GM12892 (cell line): Measurements from ENCODE around the gene CLIC5.

ENCODE experiments used
- DNase-seq: peaks from one replicate; pipeline ENCODE4 v3.0.0; 2011; ENCODE audit not compliant: insufficient read length
- FAIRE-seq: peaks from 2 replicates; lab custom pipeline; 2011; peaks lifted over from hg19 to GRCh38; lab: Jason Lieb, UNC
- POLR2A ChIP-seq: IDR thresholded peaks from 2 replicates; pipeline ENCODE4 v1.6.1; 2011; ENCODE audit warnings: low read depth, low read length, control low read depth
- POLR2AphosphoS5 ChIP-seq: IDR thresholded peaks from 2 replicates; pipeline ENCODE4 v1.6.1; 2011; ENCODE audit warnings: low read depth, low read length, control low read depth
- TAF1 ChIP-seq: IDR thresholded peaks from 2 replicates; pipeline ENCODE4 v1.6.1; 2011; ENCODE audit warnings: low read depth, mild to moderate bottlenecking, control low read depth, low read length, borderline replicate concordance

CLIC5 gene

DNA sequence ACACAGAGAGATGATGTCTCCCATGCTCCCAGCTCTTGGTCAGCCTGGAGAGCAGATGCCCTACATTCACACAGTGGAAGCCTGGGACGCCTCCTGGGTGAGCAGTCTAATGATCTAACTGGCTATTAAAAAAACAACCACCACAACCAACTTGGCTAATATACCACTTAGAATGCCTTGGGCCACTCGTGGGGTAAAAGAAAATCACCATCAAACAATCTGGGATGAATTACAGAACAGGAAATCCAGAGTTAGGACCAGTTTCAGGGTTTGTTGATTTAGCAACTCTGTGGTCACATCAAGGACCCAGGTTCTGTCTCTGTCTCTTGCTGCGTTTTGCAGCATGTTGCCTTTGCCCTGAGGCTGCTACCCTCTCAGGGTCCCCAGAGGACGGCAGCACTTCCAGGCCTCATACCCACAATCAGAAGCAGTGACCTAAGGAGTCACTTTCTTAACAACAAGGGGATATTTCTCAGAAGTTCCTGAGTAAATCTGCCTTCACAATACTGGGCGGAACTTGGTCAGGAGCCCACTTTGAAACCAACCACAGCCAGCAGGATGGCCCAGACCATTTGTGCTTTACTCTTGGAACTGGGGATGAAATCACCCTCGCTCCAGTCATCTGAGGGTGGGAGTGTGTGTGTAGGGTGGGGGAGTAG lies 118.7 kb downstream of the CLIC5 start:
- FAIRE-seq (no peak), DNase-seq (no peak)
- no peak for TF ChIP-seq POLR2AphosphoS5
- no peak for TF ChIP-seq TAF1
- no peak for TF ChIP-seq POLR2A

DNA sequence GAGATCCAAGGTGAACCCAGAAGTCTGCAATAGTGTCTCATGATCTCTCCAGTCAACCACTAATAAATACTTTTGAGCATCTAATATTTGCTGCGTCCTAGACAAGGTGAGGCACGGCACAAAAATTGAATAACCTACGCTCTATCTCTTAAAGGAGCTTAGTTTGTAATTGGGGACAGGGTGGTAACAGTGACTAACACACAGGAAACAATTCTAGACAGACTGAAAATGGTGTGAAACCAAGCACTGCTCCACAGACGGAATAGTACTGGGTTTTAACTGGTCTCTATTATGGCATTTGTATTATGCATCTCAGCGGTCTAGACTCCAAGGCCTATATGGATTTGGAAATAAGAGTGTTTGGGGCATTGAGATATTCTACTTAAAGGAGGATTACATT lies 120.1 kb downstream of the CLIC5 start:
- no peak for TF ChIP-seq TAF1
- no peak for TF ChIP-seq POLR2AphosphoS5
- TF ChIP-seq POLR2A = no peak
- FAIRE-seq (no peak), DNase-seq (no peak)

DNA sequence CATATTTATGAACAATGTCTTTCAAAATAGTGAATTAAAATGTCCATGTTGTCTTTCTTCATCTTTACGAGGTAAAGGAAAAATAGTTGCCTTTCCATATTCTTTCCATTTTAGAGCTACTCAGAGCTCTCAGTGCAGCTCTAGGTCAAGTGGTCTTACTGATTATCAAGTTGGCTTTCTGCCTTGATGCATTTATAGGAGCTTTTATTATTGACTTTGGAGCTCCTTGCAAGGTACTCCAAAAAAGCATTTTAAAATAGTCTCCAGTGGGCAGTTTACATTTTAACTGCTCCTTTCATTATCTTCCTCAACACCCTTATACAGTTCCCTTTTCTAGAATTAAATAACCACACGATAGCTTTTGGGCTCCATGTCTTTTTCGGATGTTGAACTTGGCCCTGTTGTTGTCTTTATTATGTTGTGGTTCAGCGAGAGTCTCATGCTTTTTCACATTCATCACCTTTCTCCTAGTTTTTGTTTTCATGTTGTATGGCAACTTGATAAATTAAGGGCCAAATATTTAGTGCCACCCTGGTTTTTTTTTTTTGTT lies 122.9 kb downstream of the CLIC5 start:
- TF ChIP-seq POLR2AphosphoS5 = no peak
- TF ChIP-seq POLR2A = no peak
- TF ChIP-seq TAF1 = no peak
- DNase-seq (no peak), FAIRE-seq (no peak)

DNA sequence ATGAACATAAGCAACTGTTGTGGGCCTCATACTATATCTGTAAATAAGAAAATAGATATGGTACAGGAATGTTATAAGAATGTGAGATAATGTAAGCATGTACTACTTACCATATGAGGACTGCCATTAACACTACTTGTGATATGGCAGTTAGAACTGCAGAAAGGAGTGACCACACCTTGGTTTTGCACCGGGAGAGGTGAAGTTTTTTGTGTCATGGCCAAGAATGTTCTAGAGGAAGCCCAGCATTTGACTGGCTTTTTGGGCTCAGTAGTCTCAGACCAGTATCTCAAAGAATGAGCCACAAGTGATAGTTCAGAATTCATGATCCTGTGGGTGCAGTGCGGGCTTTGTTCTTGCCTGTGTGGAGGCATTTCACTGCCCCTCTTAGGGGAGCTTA lies 123.5 kb downstream of the CLIC5 start:
- no peak for FAIRE-seq

DNA sequence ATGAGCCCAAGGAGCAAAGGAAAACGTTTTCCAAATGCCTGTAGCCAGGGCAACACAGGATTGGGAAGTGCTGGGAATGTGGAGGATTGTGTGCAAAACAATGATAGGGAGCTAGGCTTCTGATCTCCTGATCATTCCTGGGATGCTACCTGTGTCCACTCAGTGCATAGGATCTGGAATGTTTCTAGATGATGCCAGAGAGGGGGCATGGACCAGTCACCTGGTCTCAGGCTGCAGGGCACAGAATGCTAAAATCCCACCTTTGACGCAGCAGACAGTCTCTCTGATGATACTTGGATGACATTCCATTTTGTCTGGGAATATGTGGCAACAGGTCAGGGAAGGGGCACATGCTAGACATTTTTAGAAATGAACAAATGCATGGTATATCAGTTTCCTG lies 128.9 kb downstream of the CLIC5 start:
- no peak for DNase-seq
- TF ChIP-seq POLR2AphosphoS5 (no peak), POLR2A (no peak), TAF1 (no peak)
- no peak for FAIRE-seq

More for the DNA sequence above, 123.5 kb downstream of the CLIC5 start:
- TF ChIP-seq POLR2AphosphoS5 (no peak), POLR2A (no peak), TAF1 (no peak)
- no peak for DNase-seq

GRCh38 chr6:45884336-45884735 lies 131.3 kb downstream of the CLIC5 start:
- TF ChIP-seq POLR2A (no peak), TAF1 (no peak), POLR2AphosphoS5 (no peak)
- no peak for FAIRE-seq
- no peak for DNase-seq

DNA sequence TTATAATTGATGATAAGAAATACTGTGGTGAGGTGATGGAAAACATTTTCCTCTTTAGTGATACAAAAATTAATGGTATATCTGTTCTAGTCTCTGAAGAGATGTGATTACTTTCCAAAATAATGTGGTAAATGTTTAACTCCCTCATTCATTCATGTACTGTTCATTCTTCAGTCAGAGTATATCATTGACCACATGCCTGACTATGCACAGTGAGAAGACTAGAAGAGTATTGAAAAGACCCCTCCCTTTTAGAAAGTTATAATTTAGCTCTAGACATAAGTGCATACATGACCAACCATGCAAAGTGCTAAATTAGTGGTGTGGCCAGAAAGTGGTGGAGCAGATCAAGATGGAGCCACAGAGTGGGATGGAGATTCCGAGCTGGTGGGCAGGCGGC lies 133.0 kb downstream of the CLIC5 start:
- TF ChIP-seq POLR2A (no peak), TAF1 (no peak), POLR2AphosphoS5 (no peak)
- DNase-seq (no peak), FAIRE-seq (no peak)

DNA sequence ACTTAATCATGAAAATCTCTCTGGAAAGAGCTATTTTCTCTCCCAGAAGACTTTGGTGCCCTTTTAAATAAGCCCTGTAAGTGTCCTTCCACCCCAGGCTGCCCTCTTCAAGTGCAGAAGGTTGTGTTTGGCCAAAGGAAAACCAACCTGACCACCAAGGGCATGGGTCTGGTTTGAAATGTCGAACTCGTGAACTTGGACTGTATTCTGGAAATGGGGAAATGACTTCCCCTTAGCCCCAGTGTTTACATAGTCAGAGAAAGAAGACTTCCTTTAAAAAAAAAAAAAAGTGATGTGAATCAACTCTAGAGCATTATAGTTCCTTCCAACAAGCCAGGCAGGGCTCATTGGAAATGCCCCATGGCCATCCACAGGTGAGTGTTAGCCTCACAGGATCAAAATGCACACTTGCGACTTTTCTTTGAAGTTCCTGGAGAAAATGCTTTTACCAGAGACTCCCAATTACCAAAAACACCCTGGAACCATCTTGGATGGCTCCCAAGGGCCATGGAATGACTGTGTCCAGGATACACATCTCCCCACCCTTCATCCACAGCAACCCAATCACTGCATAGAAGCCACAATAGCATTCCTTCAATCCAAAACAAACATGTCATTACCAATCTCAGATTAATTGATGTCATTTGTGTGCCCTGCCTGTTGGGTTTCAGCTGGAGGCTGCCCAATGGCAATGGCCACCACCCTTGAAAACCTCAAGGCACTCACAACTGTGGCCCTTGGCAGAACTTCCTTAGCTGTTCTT lies 133.8 kb downstream of the CLIC5 start:
- DNase-seq (no peak), FAIRE-seq (no peak)
- no peak for TF ChIP-seq TAF1
- TF ChIP-seq POLR2A = no peak
- no peak for TF ChIP-seq POLR2AphosphoS5

- TF ChIP-seq POLR2A (no peak), POLR2AphosphoS5 (no peak), TAF1 (no peak)
- no peak for DNase-seq
- no peak for FAIRE-seq
Measured at GRCh38 chr6:45880676-45881075, 135.0 kb downstream of the CLIC5 start.

DNA sequence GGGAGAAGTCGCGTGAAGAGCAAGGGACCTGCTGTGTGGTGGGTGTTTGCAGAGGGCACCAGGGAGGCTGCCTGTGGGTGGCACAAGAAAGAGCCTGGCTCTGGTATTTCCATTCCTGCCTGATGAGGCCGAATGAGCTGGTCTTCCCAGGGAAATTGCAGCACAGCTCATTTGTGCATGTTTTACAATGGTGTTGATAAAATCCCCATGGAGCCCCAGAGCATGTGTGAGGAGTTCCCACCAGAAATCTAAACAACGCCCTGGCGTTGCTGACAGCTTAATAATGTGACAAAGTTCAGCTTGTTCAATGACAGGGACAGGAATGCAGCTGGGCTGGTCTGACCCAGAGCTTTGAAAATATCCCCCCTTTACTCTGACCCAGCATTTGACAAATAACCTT lies 135.5 kb downstream of the CLIC5 start:
- TF ChIP-seq POLR2A (no peak), POLR2AphosphoS5 (no peak), TAF1 (no peak)
- FAIRE-seq = no peak
- DNase-seq = no peak

GRCh38 chr6:45877970-45878590 lies 137.6 kb downstream of the CLIC5 start:
- no peak for FAIRE-seq
- no peak for DNase-seq
- TF ChIP-seq POLR2A (no peak), POLR2AphosphoS5 (no peak), TAF1 (no peak)
